HG02938 (cell line): ENCODE results near the gene RAB3GAP1.

Source experiments
- ATAC-seq: cut with Tn5 transposase; IDR thresholded peaks from one replicate; pipeline ENCODE4 v1.9.1; 2021; ENCODE audit warnings: mild to moderate bottlenecking, moderate library complexity; ENCODE audit not compliant: unreplicated experiment

RAB3GAP1 gene

DNA sequence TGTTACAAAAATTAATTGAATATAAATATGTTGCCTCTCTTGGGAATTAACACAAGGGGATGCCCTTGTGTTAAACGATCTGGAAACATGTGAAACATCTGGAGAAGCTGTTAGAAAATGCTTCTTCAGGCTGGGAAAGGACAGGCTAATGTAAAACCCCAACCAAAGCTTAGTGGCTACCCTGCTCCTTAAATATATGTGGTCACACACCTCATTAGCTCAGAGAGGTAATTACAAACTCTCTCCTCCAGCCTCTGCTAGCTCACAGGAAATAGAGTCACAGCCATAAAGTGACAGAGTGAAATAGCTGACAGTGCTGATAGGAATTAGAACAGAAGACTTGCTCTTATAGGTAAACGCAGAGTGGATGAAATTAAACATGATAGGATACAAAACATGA is 155.9 kb downstream of the RAB3GAP1 start:
- no peak for ATAC-seq

DNA sequence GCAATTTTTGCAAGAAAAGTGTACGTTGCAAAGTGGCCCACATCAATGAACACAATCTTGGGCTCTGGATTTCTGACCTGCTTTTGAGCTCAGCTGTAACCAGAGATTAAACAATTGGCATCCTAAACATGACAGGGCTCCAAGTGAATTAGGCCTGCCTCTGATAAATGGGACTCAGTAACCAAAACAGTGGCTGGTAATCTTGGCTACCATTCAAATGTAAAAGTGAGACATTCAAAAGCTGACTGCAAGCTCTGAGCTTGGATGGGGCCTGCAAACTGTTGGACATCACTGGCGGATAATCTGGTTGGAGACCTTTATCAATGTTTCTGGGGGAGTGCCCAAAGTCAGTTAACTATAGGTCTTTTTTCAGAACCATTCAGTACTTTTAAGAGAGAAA is 160.7 kb downstream of the RAB3GAP1 start:
- ATAC-seq, result no peak

DNA sequence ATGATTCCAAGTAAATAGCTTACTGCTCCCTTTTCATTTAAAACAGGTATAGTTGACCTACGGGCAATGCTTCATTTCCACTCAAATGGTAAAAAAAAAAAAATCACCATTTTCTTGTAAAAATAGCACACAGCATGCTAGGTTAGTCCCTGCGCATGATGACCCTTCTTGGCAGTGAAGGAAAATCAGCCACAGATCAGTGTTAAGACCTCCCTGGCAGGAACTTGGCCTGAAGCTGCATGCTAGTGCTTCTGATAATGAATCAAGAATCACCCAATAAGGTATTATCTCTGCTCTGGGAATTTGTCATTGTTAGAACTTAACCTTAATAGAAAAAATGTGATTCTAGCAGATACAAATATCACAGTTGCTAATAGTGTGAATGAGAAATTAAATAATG is 166.3 kb downstream of the RAB3GAP1 start:
- ATAC-seq, result no peak

DNA sequence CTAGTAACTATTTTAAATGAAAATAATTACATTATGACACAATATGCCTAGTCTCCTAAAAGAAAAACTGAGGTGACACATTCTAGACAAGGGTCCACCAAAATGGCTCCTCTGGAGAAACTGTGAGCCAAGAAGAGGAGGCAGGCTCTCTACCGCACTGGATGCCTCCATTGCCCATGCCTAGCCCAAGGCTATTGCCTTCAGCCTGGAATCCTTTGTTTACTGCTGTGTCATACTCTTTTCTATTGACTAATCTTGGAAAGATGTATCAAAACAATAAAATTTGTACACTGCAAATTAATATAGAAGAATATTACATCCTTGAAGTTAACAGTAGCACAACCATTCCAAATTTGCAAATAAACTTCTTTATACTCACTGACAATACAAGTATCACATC is 167.1 kb downstream of the RAB3GAP1 start:
- no peak for ATAC-seq
